A549 treated with CpdA at 1 μM for 4 hours (cell line): ENCODE measurements around the gene PLXNA2. TPM values are rescaled to one million over a fixed set of nuclear protein-coding genes. Genes with fewer than 3 reads are reported as not detected.

Source experiments
- total RNA-seq: library from RNA; stranded (reverse); fragments of 200-300 nt; extraction: Qiagen RNA extraction; gene quantifications from 5 replicates; pipeline ENCODE4 v1.2.3, GENCODE V29; 2022; ENCODE audit warnings: low read depth

PLXNA2 gene, protein sequence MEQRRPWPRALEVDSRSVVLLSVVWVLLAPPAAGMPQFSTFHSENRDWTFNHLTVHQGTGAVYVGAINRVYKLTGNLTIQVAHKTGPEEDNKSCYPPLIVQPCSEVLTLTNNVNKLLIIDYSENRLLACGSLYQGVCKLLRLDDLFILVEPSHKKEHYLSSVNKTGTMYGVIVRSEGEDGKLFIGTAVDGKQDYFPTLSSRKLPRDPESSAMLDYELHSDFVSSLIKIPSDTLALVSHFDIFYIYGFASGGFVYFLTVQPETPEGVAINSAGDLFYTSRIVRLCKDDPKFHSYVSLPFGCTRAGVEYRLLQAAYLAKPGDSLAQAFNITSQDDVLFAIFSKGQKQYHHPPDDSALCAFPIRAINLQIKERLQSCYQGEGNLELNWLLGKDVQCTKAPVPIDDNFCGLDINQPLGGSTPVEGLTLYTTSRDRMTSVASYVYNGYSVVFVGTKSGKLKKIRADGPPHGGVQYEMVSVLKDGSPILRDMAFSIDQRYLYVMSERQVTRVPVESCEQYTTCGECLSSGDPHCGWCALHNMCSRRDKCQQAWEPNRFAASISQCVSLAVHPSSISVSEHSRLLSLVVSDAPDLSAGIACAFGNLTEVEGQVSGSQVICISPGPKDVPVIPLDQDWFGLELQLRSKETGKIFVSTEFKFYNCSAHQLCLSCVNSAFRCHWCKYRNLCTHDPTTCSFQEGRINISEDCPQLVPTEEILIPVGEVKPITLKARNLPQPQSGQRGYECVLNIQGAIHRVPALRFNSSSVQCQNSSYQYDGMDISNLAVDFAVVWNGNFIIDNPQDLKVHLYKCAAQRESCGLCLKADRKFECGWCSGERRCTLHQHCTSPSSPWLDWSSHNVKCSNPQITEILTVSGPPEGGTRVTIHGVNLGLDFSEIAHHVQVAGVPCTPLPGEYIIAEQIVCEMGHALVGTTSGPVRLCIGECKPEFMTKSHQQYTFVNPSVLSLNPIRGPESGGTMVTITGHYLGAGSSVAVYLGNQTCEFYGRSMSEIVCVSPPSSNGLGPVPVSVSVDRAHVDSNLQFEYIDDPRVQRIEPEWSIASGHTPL (N-terminal part only)
- 0.50 to 1.0 TPM (median 0.87 TPM) in 5 replicates for total RNA-seq

DNA sequence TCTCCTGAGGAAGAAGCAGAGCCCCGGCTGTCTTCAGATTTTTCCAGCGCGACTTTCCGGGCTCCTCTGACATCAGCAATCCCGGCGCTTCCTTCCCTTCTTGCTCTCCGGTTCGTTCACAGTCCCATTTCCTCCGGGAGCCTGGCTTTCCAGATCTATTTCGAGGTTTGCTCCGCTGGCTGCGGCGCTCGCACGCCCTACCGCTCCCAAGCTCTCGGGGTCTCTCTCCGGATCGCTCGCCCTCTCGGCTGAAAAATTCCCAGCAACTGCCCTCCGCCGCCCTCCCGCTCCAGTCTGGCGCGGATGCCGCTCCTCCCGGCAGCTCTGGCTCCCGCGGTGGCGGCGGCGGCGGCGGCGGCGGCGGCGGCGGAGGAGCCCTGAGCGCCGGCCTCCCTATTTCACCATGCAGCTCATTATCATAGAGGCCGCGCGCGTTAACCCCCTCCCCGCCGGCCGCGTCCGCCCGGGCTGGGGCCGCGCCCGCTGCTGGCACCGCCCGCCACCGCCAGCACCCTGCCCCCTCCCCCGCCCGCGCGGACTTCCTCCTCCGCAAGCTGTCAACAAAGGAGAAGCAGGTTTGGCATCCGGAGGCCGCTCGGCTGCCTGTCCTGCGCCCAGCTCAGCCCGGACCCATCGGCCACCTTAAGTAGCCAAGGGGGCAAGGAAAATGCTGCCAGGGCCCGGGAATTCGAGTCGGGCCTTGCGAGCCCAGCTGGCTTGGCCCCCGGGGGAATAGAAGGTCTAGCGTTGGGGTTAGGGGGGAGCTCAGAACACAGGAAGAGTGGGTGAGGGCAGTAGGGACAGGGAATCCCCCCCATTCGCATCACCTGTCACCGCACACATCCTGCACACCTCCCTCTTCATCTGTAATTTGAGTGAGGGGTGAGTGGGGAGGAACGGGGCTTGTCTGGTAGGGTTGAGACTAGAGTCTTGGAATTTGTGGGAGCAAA is at the start of gene PLXNA2:
TSS of gene PLXNA2 (minus strand) at position 418 of the 950 bp plus-strand sequence. CDS start 26,462 bp downstream, outside the sequence.

